Bronchial epithelial cell (primary cell): ENCODE measurements around the gene NCAPD2. TPM values are rescaled to one million over a fixed set of nuclear protein-coding genes. Genes with fewer than 3 reads are reported as not detected.
A peak's percentile ranks its signal among the peaks of the same experiment; 100 is the strongest.

Source experiments
- DNase-seq: peaks from one replicate; pipeline ENCODE4 v3.0.0-alpha.2; 2010; ENCODE audit warnings: low read depth
- FAIRE-seq: peaks from 2 replicates; lab custom pipeline; 2011; peaks lifted over from hg19 to GRCh38; lab: Jason Lieb, UNC
- H3K27me3 ChIP-seq: 2 replicates; pipeline ENCODE4 v1.5.1; 2011; ENCODE audit warnings: low read length; ENCODE audit not compliant: control insufficient read depth, insufficient read depth
- H3K36me3 ChIP-seq: 2 replicates; pipeline ENCODE4 v1.5.1; 2011; ENCODE audit warnings: low read length; ENCODE audit not compliant: control insufficient read depth, insufficient read depth
- H3K4me3 ChIP-seq: 2 replicates; pipeline ENCODE4 v1.5.1; 2011; ENCODE audit warnings: mild to moderate bottlenecking, low read depth, low read length, control low read depth
- total RNA-seq: library from RNA; depleted of rRNA; stranded (reverse); fragments of >200 nt; gene quantifications from 2 replicates; pipeline ENCODE4 v1.2.1, GENCODE V29; 2014
- TF ChIP-seq, protein P1 (sequence below): IDR thresholded peaks from 2 replicates; pipeline ENCODE4 v1.5.1; 2011; ENCODE audit warnings: mild to moderate bottlenecking, moderate library complexity, low read length, control low read depth, inconsistent platforms; ENCODE audit not compliant: insufficient read depth, severe bottlenecking

Gene NCAPD2
- total RNA-seq, 1 donor from 2014 or later, result 17.9 TPM

DNA sequence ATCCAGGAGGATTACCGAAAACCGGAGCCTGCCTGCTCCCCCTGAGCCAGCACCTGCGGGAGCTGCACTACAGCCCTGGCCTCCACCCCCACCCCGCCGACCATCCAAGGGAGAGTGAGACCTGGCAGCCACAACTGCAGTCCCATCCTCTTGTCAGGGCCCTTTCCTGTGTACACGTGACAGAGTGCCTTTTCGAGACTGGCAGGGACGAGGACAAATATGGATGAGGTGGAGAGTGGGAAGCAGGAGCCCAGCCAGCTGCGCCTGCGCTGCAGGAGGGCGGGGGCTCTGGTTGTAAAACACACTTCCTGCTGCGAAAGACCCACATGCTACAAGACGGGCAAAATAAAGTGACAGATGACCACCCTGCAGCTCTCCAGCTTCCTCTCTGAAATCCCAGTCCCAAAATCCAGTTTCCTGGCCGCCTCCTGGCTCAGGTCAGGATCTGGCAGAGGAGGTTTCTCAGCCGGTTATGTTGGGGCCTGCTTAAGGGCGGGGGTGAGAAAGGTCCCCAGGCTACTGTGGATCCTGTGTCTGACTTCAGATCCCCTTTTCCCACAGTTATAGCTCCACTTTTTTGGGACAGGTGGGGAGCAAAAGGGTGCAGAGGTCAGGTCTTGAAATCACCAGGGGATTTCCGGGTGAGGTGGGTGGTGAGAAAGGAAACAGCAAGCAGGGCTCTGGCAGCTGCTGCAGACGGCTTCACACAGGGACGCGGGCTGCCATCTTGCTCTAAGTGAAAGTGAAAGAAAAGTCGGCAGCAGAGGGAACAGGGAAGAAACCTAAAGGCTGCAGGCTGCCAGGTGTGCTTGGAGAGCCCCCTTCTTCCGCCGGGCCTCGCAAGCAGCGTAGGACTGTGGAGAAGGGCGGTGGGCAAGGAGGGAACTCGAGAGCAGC lies 42.3 kb upstream of the NCAPD2 start, which contains the start of gene TAPBPL:
TAPBPL (plus strand) TSS at position 695 of the 897 bp plus-strand sequence. CDS start 207 bp downstream, outside the sequence.
- TF ChIP-seq, protein P1, sequence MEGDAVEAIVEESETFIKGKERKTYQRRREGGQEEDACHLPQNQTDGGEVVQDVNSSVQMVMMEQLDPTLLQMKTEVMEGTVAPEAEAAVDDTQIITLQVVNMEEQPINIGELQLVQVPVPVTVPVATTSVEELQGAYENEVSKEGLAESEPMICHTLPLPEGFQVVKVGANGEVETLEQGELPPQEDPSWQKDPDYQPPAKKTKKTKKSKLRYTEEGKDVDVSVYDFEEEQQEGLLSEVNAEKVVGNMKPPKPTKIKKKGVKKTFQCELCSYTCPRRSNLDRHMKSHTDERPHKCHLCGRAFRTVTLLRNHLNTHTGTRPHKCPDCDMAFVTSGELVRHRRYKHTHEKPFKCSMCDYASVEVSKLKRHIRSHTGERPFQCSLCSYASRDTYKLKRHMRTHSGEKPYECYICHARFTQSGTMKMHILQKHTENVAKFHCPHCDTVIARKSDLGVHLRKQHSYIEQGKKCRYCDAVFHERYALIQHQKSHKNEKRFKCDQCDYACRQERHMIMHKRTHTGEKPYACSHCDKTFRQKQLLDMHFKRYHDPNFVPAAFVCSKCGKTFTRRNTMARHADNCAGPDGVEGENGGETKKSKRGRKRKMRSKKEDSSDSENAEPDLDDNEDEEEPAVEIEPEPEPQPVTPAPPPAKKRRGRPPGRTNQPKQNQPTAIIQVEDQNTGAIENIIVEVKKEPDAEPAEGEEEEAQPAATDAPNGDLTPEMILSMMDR, result no peak
- FAIRE-seq (no peak), DNase-seq (peak; percentile 64)
- peaks cover under 1% of the 10 kb centered on the region for H3K36me3 ChIP-seq
- peak within 1 kb of the TSS; percentile 52 for H3K4me3 ChIP-seq
- H3K27me3 ChIP-seq, result no peaks in the 10 kb centered on the region

DNA sequence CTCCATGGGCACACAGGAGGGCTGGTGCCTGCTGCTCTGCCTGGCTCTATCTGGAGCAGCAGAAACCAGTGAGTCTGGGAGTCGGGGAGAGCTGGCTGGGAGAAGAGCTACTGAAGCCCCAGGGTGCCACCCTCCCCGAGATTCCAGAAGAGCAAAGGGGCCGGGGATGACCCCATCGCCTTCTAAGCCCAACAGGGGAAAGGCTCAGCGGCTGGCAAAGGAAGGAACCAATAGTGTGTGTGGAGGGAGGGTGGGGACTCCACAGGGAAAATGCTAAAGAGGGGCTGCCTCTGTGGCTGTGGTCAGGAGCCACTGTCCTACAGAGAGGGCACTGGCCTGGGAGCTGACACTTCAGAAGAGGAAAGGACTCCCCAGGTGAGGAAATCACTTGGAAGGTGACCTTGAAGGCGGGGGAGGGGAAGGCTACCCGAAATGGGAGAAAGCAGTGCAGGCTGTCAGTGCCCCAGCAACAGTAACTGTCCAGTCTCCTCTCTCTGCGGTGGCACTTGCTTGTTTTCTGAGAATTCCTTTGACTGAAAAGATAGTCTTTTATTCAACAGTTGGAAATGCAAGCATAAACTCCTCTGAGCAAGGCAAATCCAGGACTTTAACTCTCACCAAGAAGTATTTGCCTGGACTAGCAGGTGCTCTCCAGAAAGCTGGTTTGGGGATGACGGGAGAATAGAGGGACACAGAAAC lies 41.5 kb upstream of the NCAPD2 start:
- FAIRE-seq (no peak), DNase-seq (no peak)
- peak overlapping the region; percentile 52 for H3K4me3 ChIP-seq
- TF ChIP-seq, protein P1, result no peak
- H3K36me3 ChIP-seq, result peaks cover 4% of the 10 kb centered on the region
- H3K27me3 ChIP-seq, result no peaks in the 10 kb centered on the region

DNA sequence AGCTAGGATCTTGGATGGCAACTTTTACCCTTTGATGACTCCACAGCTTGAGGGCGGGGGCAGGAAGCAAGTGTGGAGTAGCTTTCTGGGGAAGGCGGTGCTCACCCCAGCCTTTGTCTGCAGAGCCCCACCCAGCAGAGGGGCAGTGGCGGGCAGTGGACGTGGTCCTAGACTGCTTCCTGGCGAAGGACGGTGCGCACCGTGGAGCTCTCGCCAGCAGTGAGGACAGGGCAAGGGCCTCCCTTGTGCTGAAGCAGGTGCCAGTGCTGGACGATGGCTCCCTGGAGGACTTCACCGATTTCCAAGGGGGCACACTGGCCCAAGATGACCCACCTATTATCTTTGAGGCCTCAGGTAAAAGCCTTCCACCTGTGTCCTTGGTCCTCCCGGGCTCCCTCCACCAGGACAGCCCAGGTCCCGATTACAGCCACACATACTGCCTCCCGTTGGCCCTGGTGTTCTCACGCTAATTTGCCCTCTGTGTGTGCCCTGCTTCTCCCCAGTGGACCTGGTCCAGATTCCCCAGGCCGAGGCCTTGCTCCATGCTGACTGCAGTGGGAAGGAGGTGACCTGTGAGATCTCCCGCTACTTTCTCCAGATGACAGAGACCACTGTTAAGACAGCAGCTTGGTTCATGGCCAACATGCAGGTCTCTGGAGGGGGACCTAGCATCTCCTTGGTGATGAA lies 40.8 kb upstream of the NCAPD2 start:
- no peak overlapping the region for H3K4me3 ChIP-seq
- TF ChIP-seq, protein P1, result no peak
- H3K27me3 ChIP-seq, result no peaks in the 10 kb centered on the region
- FAIRE-seq, result no peak
- H3K36me3 ChIP-seq, result peaks cover 8% of the 10 kb centered on the region
- peak; percentile 27 for DNase-seq

DNA sequence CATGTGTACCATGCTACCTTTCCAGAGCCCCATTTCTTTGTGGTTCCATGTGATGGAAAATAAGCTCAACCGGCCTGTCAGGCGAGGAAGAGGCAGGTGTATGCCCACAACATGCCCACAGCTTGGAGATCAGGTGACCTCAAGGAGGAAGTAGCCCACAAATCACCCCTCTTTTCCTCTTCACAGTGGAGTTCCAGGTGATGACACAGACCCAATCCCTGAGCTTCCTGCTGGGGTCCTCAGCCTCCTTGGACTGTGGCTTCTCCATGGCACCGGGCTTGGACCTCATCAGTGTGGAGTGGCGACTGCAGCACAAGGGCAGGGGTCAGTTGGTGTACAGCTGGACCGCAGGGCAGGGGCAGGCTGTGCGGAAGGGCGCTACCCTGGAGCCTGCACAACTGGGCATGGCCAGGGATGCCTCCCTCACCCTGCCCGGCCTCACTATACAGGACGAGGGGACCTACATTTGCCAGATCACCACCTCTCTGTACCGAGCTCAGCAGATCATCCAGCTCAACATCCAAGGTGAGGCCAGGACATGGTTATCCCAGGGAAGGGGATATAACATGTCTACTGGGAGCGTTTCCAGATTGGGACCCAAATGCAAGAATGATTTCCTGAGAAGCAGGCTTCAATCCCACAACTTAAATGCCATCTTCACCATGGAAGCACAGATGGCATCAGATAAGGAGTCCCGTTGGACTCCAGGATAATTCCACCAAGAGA lies 36.5 kb upstream of the NCAPD2 start:
- TF ChIP-seq, protein P1, result no peak
- no peak overlapping the region for H3K4me3 ChIP-seq
- peak; percentile 76 for FAIRE-seq
- peaks cover 21% of the 10 kb centered on the region for H3K36me3 ChIP-seq
- no peak for DNase-seq
- no peaks in the 10 kb centered on the region for H3K27me3 ChIP-seq

DNA sequence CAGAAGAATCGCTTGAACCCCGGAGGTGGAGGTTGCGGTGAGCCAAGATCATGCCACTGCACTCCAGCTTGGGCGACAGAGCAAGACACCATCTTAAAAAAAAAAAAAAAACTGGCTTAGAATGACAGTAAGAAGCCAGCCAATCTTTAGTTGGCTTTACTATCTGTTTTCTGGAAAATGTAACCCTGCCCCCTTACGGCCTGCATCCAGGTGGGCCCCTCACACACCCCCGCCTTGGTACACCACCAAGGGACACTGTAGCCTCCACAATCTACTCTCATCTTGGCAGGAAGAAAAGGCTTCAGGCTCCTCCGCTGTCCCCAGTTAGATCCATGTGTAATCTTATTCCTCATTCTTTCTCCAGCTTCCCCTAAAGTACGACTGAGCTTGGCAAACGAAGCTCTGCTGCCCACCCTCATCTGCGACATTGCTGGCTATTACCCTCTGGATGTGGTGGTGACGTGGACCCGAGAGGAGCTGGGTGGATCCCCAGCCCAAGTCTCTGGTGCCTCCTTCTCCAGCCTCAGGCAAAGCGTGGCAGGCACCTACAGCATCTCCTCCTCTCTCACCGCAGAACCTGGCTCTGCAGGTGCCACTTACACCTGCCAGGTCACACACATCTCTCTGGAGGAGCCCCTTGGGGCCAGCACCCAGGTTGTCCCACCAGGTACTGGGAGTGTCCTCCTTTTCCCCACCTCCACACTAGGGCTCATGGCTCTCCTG lies 35.5 kb upstream of the NCAPD2 start:
- peaks cover 24% of the 10 kb centered on the region for H3K36me3 ChIP-seq
- H3K4me3 ChIP-seq, result no peak overlapping the region
- no peak for FAIRE-seq
- TF ChIP-seq, protein P1, result no peak
- no peaks in the 10 kb centered on the region for H3K27me3 ChIP-seq
- DNase-seq, result no peak
